ENCODE data around the gene SPHK2.

GRCh38 chr19:48619692-48620585 lies 633 bp downstream of the SPHK2 start:
- TF ChIP-seq POLR2A (IDR thresholded peaks at IDR 0.05): no peak
- TF ChIP-seq CTCF (IDR thresholded peaks at IDR 0.05): peak in 1 of 4 experiments; percentile 29
- TF ChIP-seq EP300 (IDR thresholded peaks at IDR 0.05): no peak

Data from gastroesophageal sphincter (tissue), 3 donors.